Medulla oblongata (tissue), 1 donor: ENCODE data around the gene TSEN34.
"Not testable (repeated sequence)": the region's sequence is repeated elsewhere in the genome, so short reads cannot be mapped to it uniquely, and the experiment has no call there.

Experiments used
- DNase-seq: peaks from one replicate; pipeline ENCODE4 v3.0.0-alpha.2; 2015; ENCODE audit errors: extremely low spot score

TSEN34 gene

GRCh38 chr19:54186934-54187381 is 4.2 kb upstream of the TSEN34 start:
- no peak for DNase-seq

GRCh38 chr19:54188215-54188871 is 2.8 kb upstream of the TSEN34 start:
- DNase-seq: peak; percentile 48

GRCh38 chr19:54189145-54189734 is 1.9 kb upstream of the TSEN34 start, which contains the start of gene MBOAT7:
MBOAT7 (minus strand) TSS chr19:54189580; CDS start chr19:54188508, 1,072 bp downstream.
- no peak for DNase-seq

- peak; percentile 100 for DNase-seq
Observed at GRCh38 chr19:54189735-54190502, 1.2 kb upstream of the TSEN34 start.

GRCh38 chr19:54190503-54191010 is 551 bp upstream of the TSEN34 start:
- peak; percentile 100 for DNase-seq

DNA sequence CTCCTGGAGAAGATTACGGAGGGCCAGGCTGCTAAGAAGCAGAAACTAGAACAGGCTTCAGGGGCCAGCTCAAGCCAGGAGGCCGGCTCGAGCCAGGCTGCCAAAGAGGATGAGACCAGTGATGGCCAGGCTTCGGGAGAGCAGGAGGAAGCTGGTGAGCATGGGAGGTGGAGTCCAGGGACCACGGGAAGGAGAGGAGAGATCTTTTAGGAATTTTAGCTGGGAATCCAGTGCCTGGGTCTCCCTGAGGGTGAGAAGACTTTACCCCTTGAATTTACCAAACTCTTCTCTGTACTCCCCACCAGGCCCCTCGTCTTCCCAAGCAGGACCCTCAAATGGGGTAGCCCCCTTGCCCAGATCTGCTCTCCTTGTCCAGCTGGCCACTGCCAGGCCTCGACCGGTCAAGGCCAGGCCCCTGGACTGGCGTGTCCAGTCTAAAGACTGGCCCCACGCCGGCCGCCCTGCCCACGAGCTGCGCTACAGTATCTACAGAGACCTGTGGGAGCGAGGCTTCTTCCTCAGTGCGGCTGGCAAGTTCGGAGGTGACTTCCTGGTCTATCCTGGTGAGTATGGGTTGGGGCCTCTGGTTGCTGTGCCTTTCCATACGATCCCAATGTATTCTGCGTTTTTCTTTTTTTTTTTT is 824 bp downstream of the TSEN34 start:
- DNase-seq: no peak

- no peak for DNase-seq
Observed at GRCh38 chr19:54193011-54193410, 1.9 kb downstream of the TSEN34 start.

DNA sequence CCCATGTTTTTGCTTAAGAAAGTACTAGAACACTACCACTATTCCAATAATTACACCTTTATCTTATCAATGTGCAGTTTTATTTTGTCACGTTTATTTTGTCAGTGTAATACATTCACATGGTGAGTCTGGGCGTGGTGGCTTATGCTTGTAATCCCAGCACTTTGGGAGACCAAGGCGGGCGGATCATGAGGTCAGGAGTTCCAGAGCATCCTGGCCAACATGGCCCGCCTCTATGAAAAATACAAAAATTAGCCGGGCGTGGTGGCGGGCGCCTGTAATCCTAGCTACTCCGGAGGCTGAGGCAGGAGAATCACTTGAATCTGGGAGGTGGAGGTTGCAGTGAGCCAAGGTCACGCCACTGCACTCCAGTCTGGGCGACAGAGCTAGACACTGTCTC is 3.4 kb downstream of the TSEN34 start:
- DNase-seq: not testable (repeated sequence)

DNA sequence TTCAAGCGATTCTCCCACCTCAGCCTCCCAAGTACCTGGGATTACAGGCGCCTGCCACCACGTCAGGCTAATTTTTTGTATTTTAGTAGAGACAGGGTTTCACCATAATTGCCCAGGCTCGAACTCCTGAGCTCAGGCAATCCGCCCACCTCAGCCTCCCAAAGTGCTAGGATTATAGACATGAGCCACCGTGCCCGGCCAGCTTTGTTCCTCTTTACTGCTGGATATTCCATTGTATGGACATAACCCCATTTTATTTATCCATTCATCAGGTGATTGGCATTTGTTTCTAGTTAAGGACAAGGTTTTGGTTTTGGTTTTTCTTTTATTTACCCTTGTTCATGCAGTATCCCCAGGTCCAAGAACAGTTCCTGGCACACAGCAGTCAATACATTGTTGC is 5.4 kb downstream of the TSEN34 start:
- DNase-seq: no peak

GRCh38 chr19:54197121-54197520 is 6.0 kb downstream of the TSEN34 start:
- no peak for DNase-seq

DNA sequence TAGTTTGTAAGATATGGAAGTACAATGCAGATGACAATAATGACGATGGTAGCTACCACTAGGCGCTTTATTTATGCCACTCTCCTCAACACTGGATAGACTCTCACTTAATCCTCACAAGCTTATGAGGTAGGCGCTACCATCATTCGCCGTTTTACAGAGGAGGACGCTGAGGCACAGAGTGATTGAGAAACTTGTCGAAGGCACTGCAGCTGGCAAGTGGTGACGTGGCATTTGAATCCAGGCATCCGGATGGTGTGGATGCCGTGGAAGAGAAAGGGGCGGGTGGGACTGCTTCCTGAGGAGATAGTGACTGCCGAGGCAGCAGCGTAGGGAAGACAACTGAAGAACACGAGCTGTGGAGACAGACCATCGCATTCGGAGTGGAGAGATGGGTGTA is 8.3 kb downstream of the TSEN34 start:
- DNase-seq: no peak

DNA sequence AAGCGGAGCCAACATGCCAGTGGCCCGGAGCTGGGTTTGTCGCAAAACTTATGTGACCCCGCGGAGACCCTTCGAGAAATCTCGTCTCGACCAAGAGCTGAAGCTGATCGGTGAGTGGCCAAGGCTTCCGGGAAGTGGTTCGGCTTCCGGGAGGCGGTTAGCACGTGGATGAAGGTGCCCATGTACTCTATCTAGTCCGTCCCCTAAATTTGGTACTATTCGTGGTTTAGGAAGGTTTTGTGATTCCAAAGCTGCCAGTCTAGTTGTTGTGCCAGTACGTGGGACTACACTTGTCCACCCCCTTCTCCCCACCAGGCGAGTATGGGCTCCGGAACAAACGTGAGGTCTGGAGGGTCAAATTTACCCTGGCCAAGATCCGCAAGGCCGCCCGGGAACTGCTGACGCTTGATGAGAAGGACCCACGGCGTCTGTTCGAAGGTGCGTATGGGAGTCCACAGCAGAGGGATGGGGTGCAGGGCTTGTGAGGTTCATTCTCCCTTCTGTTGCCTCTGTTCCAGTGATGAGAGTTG is 10.1 kb downstream of the TSEN34 start:
- no peak for DNase-seq

GRCh38 chr19:54201980-54202379 is 10.9 kb downstream of the TSEN34 start:
- DNase-seq: no peak

- DNase-seq: no peak
Observed at GRCh38 chr19:54203151-54203611, 12.1 kb downstream of the TSEN34 start.

DNA sequence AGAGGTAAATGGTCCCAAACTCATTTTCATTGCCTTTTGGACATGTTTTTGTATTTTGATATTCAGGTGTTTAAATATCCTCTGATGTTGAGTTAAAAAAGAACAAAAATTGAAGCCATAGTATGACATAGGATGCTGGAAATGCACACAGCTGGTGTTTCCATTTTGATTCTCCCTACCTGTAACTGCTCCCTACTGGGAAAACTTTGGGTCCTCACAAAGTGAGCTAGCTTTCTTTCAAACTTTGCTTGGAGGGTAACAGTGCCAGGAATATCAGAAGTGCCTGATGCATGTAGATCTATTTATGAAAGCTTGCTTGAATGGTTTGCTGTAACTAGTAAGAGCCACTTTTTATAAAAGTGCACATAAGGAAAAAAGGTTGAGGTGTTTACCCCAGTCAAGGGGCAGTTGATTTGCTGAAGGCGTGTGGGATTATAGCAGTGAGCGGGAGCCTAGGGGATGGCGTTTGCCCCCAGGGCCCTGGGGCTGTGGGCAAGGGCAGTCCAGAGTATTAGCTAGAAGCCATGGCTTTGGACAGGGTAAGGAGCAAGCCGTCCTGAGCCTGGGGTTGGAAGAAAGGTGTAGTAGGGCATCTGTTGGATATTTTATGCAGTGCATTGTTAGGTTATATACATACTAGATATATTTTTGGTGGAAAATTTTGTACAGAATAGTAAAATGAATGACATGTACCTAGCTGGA is 13.8 kb downstream of the TSEN34 start:
- DNase-seq: no peak

GRCh38 chr19:54206030-54206830 is 15.1 kb downstream of the TSEN34 start:
- no peak for DNase-seq

DNA sequence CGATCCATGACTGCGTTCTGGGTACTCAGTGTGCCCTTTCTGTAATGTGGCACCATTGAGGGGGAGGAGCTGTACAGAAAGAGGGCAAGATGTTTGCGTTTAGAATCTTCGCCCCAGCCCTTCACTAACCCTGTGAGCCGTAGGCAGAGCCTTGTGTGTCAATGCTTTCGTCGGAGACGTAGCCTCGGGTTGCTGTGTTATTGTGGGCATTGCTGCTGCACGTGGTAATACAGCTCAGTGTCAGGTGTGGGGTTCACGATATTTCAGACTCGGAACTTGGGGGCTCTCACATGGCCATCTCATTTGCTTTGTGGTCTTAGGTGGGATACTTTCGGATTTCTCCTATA is 15.7 kb downstream of the TSEN34 start:
- no peak for DNase-seq

GRCh38 chr19:54207193-54207592 is 16.1 kb downstream of the TSEN34 start:
- not testable (repeated sequence) for DNase-seq

DNA sequence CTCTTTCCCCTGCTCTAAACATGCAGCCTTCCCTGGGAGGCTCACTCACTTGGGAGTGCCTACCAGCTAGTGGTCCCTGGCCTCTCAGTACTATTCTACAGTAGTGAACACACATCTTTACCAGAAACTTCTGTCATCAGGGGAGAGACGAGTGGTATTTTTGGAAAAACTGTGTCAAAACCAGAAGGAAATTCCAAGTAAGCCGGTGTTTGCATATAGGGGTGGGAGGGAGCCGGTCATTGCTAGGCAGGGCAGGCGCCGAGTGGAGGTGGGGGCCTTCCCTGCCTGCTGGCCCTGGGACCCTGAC is 16.5 kb downstream of the TSEN34 start:
- DNase-seq: no peak

DNA sequence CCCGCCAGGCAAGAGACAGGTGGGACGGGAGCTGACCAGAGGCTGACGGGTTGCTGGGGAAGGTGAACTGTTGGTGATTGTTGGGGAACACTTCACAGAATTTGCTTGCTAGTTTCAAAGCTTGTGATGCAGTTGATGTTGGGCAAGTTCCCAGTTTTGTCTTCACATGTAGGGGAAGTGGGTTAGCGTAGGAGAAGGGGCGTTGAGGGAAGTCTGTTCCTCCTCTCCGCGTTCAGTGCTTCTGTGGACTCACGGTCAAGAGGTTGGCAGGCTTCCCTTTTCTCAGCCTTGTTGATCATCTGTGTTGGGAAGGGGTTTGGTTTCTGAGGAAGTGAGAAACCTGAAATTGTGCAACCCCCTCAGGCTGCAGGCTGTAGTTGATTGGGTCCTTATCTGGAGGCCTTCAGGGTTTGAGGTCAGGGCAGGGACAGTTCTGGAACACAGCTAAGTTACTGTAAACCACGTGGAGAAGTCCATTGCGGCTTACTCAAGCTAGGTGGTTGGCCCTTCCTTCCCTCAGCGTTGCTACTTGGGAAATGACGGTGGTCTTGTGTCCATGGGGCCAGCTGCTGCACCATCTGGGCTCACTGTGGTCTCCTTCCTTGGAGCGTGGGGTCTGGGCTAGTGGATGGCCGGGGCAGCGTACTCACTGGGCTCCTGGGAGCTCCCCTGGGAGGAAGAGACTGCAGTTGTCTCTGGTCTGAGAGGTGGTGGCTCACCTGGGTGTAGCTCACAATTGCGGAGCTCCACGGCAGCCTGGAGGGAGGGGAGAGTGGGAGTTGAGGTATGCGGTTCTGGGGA is 17.1 kb downstream of the TSEN34 start:
- DNase-seq: peak; percentile 93
